Stimulated activated CD8-positive, alpha-beta memory T cell treated with anti-CD3 and anti-CD28 coated beads, Interleukin-4, amount 100 ng/mL, for 24 hours (primary cell): Measurements from ENCODE around the gene NOD1.
"Not testable (repeated sequence)": the region's sequence is repeated elsewhere in the genome, so short reads cannot be mapped to it uniquely, and the experiment has no call there.

Experiments used
- DNase-seq: peaks from one replicate; pipeline ENCODE4 v3.0.0-alpha.2; 2020; ENCODE audit warnings: low read depth

Gene NOD1

DNA sequence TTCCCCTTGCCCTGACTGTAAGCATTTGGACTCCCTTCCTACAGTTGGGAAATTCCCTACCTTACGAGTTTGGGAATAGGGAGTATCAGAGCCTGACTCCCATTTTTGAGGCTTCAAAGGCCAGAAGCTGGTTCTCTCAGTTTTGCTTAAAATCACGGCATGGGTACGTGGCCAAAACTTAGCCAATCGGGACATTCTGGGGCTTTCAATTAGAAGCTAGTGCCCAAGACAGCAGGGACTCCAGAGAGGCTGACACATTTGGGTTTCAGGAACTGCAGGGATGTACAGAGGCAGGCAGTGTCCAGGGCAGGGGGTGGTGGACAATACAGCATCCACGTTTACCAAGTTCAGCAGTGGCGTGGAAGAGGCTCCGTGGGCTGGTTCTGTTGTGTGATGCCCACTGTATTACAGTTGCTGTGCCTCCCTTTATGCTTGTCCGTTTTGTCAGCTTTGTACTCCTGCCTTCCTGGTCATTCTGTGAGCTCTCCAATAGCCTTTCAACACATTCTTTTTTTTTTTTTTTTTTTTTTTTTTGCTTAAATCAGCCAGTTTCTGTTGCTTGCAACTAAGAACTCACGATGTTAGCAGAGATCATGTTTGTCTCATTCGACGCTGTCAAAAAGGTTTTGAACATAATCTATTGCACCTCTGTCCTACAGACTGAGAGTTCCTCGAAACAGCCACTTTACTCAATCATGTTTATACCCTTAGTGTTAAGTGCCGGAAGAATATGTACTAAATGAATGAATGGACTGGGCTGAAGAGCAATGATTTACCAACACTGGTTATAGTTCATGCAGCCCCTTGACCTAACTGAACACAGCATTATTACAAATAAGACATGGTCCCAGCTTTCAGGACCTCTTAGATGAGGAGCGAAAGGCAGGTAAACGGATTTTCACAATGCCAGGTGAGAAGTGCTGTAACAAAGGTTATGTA, 25.0 kb upstream of the NOD1 start:
- DNase-seq, result no peak

DNA sequence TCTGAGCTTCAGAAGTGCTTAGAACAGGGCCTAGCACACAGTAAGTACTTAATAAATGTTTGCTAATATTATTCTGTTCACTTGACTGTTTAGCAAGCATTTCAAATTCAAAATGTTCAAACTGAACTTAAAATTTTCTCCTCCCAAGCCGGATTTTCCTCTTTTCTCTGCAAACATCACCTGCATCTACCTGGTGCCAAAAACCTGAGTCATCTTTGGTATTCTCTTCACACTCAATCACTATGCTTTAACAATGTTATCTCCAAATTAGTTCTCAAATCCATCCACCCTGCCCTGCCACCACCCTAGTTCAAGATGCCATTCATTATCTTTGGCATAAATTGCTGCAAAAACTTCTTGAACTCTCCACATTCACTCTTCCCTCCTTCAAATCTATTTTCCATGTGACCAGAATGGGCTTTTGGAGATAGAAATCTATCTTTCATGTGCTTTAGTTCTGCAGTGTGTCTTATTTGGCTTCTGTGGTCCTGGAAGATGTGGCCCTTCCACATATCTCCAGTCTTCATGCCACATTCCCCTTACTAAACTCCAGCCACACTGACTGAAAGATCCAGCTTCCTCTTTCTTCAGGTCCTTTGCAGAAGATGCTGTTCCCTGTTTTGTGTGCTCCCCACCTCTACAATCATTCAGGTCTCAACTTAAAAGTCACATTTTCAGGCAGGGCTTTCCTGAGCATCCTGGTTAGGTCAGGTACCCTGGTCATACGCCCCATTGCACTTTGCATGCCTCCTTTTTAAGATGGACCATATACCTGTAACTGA, 24.1 kb upstream of the NOD1 start:
- no peak for DNase-seq

GRCh38 chr7:30501264-30501663, 22.7 kb upstream of the NOD1 start:
- DNase-seq, result no peak

DNA sequence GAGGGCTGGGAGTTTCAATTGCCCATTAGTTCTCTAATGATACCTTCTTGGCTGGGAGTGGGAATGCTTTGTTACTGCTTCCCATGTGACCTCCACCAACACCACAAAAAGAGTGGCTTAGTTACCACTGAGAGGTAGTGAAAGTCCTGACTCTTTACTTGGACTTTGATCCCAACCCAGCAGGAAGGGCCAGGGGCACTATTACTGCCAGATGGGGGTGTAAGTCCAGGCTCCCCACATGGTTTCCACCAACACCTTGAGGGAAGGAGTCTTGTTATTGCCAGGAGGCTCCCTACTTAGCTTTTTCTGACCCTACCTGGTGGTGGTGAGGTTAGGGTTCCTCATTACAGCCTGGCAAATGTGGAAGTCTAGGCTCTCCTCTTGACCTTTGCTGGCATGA, 14.6 kb upstream of the NOD1 start:
- no peak for DNase-seq

DNA sequence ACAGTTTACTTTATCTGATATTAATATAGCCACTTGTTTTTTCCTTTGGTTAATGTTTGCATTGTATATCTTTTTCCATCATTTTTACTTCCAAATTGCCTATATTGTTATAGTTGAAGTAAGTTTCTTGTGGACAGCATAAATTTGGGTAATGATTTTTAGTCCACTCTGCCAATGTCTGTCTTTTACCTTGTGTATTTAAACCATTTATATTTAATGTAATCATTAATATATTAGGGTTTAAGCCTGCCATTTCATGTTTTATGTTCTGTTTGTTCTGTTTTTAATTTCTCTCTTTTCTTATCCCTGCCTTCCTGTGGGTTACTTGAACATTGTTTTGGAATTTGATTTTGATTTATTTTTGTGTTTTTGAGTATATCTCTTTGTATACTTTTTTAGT, 12.8 kb upstream of the NOD1 start:
- no peak for DNase-seq

DNA sequence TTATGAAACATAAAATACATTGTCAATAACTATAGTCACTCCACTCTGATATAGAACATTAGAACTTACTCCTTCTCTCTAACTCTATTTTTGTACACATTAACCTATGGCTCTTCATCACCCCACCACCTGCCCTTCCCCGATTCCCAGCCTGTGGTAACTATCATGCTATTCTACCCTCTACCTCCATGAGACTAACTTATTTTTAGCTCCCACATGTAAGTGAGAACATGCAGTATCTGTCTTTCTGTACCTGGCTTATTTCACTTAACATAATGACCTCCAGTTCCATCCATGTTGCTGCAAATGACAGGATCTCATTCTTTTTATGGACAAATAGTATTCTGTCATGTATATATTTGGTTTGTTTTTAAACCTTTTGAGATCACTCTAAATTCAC, 8.8 kb upstream of the NOD1 start:
- DNase-seq, result no peak

- no peak for DNase-seq
These were observed 7.1 kb upstream of the NOD1 start for GRCh38 chr7:30485667-30486066.

DNA sequence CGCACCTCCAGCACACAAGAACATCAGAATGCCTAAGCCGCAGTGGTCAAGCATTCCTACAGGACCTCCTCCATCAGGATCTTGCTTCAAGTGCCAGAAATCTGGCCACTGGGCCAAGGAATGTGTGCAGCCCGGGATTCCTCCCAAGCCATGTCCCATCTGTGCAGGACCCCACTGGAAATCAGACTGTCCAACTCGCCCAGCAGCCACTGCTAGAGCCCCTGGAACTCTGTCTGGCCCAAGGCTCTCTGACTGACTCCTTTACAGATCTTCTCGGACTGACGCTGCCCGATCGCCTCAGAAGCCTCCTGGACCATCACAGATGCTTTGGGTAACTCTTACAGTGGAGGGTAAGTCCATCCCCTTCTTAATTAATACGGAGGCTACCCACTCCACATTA, 2.8 kb upstream of the NOD1 start:
- not testable (repeated sequence) for DNase-seq

- DNase-seq, result no peak
These were observed 877 bp upstream of the NOD1 start for GRCh38 chr7:30479202-30480120.

- no peak for DNase-seq
These were observed 2.0 kb downstream of the NOD1 start for GRCh38 chr7:30476459-30477145.

DNA sequence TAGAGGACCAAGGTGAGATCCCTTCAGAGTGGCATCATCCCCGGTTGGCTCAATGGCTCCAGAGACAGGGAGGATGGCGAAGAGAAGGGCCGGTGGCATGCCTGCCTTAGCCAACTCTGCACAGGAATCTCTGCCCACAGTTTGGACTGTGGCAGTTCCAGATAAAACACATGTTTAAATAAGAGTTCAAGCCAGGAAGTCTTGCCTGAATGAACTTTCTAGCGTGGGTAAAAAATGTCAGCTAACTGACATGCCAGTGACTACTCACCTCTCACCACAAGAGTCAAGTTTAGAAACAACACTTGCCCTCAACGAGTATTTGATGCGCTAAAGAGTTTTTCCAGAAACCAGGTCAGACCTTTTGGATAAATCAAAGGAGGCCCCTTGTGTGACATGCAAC, 3.0 kb downstream of the NOD1 start:
- no peak for DNase-seq

DNA sequence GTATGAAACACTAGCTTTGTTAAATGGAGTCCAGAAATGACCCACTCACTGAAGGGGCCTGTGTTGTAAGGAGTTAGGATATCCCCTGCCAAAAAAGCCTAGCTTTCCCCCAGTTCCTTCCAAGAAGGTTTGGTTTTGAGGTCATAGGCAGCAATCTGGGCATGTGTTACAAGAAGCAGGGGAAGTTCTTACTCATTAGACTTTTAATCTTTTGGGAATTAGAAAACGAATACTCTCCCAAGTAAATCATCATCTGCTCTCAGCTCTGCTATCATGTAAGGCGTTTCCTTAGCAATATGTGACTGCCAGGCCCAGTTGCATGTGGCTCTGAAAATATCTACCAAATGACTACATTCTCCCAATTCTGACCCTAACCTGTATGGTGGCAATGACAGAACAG, 3.7 kb downstream of the NOD1 start:
- DNase-seq, result no peak

DNA sequence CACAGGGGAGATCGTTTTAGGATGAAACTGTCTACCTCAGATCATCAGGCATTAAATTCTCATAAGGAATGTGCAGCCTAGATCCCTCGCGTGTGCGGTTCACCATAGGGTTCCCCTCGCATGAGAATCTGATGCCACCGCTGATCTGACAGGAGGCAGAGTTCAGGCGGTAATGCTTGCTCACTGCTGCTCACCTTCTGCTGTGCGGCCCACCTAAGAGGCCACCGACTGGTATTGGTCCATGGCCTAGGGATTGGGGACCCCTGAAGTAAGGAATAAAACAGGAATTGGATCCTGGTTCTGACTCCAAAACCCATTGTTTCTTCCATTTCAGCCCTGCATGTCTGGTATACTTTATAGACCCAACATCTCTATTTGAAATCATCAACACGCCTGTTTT, 4.1 kb downstream of the NOD1 start:
- no peak for DNase-seq

DNA sequence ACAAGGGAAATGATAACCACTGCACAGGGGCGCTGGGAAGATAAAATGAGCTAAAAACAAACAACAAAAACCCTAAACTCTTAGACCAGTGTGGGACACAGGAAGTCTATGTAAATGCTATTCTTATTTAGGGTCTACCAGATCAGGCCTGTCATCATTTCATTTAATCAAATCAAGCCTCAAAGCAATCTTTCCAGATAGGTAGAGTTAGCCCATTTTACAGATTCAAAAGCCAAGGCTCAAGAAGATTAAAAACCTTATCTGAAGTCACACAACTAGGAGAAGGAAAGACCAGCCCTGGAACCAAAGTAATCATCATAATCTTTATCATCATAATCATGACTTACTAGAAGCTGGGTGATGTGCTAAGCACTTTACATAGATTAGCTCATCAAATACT, 4.7 kb downstream of the NOD1 start:
- no peak for DNase-seq

DNA sequence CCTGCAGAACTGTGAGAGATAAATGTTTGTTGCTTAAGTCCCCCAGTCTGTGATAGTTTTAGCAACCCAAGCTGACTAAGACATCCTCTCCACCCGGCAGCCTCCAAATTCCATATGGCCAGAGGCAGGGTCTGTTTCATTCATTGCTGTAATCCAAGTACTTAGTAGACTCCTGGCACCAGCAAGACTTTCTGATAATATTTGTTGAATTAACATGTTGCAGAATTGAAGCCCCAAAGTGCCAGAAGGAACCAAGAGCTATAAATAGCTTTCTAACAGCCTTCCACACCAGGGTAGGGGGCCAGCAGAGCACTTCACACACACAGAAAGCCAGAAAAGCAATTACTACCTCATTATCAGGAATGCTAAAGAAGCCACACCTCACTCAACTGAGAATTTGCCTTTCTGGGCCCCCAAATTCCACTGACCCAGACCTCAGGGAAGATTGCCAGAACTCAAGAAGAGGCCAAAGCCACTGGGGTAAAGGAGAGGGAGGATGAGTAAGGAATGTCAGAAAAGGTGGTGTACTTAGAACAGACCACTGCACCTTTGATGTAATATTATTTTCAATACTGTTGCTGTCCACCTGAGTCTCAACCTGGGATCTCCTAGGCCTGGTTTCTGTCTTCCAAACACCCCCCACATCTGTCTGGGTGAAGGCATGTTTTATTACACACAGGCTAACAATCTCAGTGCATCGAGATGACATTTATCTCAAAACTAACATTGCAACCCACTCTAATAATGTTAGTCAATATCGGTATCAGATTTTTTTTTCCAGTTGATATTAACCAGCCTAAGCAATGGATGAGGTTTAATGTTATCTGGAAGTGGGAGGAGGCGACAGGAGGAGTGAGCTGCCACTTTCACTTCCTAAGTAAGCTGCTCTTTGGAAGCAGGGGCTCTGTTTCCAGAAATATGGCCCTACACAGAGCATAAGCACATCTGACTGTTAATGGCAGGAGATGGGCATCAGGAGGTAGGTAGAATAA, 5.5 kb downstream of the NOD1 start:
- DNase-seq, result no peak

DNA sequence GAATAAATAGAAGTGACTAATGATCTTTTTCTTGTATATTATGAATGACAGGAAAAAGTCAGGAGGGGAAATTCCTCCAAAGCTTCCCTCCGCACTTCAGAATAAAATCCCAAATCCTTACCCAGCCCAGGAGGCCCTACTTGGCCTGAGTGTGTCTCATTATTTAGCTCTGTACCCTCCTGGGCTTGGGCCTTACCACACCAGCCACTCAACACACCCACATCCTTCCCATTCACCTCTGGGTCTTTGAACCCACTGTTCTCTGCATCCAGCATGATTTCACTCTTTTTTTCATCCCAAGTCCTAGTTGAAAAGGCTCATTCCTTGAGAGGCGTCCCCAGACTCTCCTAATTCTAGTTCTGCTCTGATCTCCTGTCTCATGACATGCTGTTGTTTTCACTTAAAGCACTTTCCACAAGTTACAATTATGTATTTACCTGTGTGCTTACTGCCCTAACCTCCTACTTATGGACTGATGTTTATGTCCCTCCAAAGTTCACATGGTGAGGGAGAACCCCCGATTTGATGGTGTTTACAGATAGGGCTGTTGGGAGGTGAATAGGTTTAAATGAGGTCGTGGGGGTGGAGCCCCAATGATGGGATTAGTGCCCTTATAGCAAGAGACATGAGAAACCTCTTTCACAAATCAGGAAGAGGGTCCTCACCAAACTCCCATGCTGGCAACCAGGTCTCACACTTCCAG, 6.4 kb downstream of the NOD1 start:
- no peak for DNase-seq

- DNase-seq, result no peak
These were observed 7.4 kb downstream of the NOD1 start for GRCh38 chr7:30471205-30471604.

- DNase-seq, result no peak
These were observed 7.8 kb downstream of the NOD1 start for GRCh38 chr7:30470771-30471170.

GRCh38 chr7:30470163-30470770, 8.3 kb downstream of the NOD1 start:
- DNase-seq, result no peak
